K562 (cell line): Measurements from ENCODE around the gene GIGYF1. TPM values are rescaled to one million over a fixed set of nuclear protein-coding genes. Genes with fewer than 3 reads are reported as not detected.

Experiments
- ADNP ChIP-seq: fragments of 200-800 bp; sonication (Bioruptor generic); IDR thresholded peaks from 2 replicates; pipeline ENCODE4 v1.6.1; 2016; ENCODE audit warnings: missing genetic modification characterization, missing compliant biosample characterization
- CCNT2 ChIP-seq: IDR thresholded peaks from 2 replicates; pipeline ENCODE4 v1.6.1; 2011; ENCODE audit warnings: borderline replicate concordance, low read depth, mild to moderate bottlenecking, moderate library complexity, mixed read lengths, low read length; ENCODE audit not compliant: insufficient read length; ENCODE audit errors: extremely low read depth
- FIP1L1 ChIP-seq: fragments of 200-400 bp; formaldehyde crosslinking; IDR thresholded peaks from 2 replicates; pipeline ENCODE4 v1.6.1; 2018; ENCODE audit warnings: mild to moderate bottlenecking, low read depth, low read length; ENCODE audit not compliant: poor library complexity, severe bottlenecking
- GABPA ChIP-seq: fragments of 200-800 bp; sonication (Bioruptor generic); conservative IDR thresholded peaks from 2 replicates; pipeline ENCODE4 v1.6.1; 2016; ENCODE audit warnings: low read depth, missing genetic modification characterization, missing compliant biosample characterization
- HMBOX1 ChIP-seq: sonication (generic); IDR thresholded peaks from 2 replicates; pipeline ENCODE4 v1.6.1; 2016
- KLF16 ChIP-seq: IDR thresholded peaks from 2 replicates; pipeline ENCODE4 v1.6.1; 2016; ENCODE audit warnings: antibody characterized with exemption
- LCOR ChIP-seq: sonication (generic); formaldehyde crosslinking; IDR thresholded peaks from 2 replicates; pipeline ENCODE4 v1.8.0; 2022; ENCODE audit warnings: mild to moderate bottlenecking, missing genetic modification reagents
- MAX ChIP-seq: sonication (generic); formaldehyde crosslinking; IDR thresholded peaks from 2 replicates; pipeline ENCODE4 v1.9.0; 2022; ENCODE audit warnings: mild to moderate bottlenecking, missing genetic modification reagents
- MXD1 ChIP-seq: fragments of 250-450 bp; sonication (Bioruptor Pico); IDR thresholded peaks from 2 replicates; pipeline ENCODE4 v1.8.0; 2021; ENCODE audit warnings: borderline replicate concordance, mild to moderate bottlenecking, moderate library complexity; ENCODE audit not compliant: poor library complexity, severe bottlenecking
- NFATC3 ChIP-seq: fragments of 450-650 bp; IDR thresholded peaks from 2 replicates; pipeline ENCODE4 v1.6.1; 2017; ENCODE audit warnings: mild to moderate bottlenecking
- NFIX ChIP-seq: fragments of 250-450 bp; sonication (Bioruptor Pico); IDR thresholded peaks from 2 replicates; pipeline ENCODE4 v1.4.0; 2020; ENCODE audit warnings: low read depth, mild to moderate bottlenecking, moderate library complexity
- NR2C2 ChIP-seq, 2 experiments: fragments of 200-800 bp in 1 of 2; sonication (Bioruptor generic) in 1 of 2; sonication (generic) in 1 of 2; formaldehyde crosslinking in 1 of 2; IDR thresholded peaks; 2 replicates each; pipeline versions ENCODE4 v1.6.1 to v1.8.0; 2016 to 2022; ENCODE audit warnings: mild to moderate bottlenecking in 1 of 2, missing compliant biosample characterization in 1 of 2, missing genetic modification characterization in 1 of 2, missing genetic modification reagents in 1 of 2
- POLR2G ChIP-seq: fragments of 200-400 bp; formaldehyde crosslinking; IDR thresholded peaks from 2 replicates; pipeline ENCODE4 v1.6.1; 2017; ENCODE audit warnings: low read depth, mild to moderate bottlenecking, antibody characterized with exemption, low read length, moderate library complexity
- PTTG1 ChIP-seq: fragments of 450-650 bp; IDR thresholded peaks from 2 replicates; pipeline ENCODE4 v1.6.1; 2016; ENCODE audit warnings: low read depth, mild to moderate bottlenecking, missing genetic modification characterization, missing compliant biosample characterization
- RBFOX2 ChIP-seq: fragments of 200-400 bp; formaldehyde crosslinking; IDR thresholded peaks from 2 replicates; pipeline ENCODE4 v1.6.1; 2017; ENCODE audit warnings: low read depth, mild to moderate bottlenecking, low read length, moderate library complexity
- SUPT5H ChIP-seq: fragments of 450-650 bp; IDR thresholded peaks from 2 replicates; pipeline ENCODE4 v1.6.1; 2016
- TEAD1 ChIP-seq, 2 experiments: fragments of 450-650 bp in 1 of 2; sonication (generic) in 1 of 2; formaldehyde crosslinking; IDR thresholded peaks; 2 replicates each; pipeline versions ENCODE4 v1.4.0 to v1.8.0; 2020 to 2022; ENCODE audit warnings: mild to moderate bottlenecking in 2 of 2, missing genetic modification reagents in 1 of 2
- ZNF124 ChIP-seq: sonication (generic); formaldehyde crosslinking; IDR thresholded peaks from 2 replicates; pipeline ENCODE4 v1.8.1; 2022; ENCODE audit warnings: missing genetic modification reagents
- ZNF165 ChIP-seq: fragments of 250-450 bp; sonication (Bioruptor Pico); IDR thresholded peaks from 2 replicates; pipeline ENCODE4 v1.4.0; 2020; ENCODE audit warnings: borderline replicate concordance
- ZNF280A ChIP-seq: fragments of 450-650 bp; IDR thresholded peaks from 2 replicates; pipeline ENCODE4 v1.6.1; 2018; ENCODE audit warnings: mild to moderate bottlenecking, low read depth; ENCODE audit not compliant: partially characterized antibody
- ZNF3 ChIP-seq: fragments of 250-450 bp; sonication (Bioruptor Pico); IDR thresholded peaks from 2 replicates; pipeline ENCODE4 v1.5.0; 2021; ENCODE audit warnings: mild to moderate bottlenecking, moderate library complexity
- ZNF583 ChIP-seq: fragments of 250-450 bp; sonication (Bioruptor Pico); IDR thresholded peaks from 2 replicates; pipeline ENCODE4 v1.4.0; 2020
- ZNF740 ChIP-seq, 3 experiments: fragments of 200-800 bp in 1 of 3; sonication (Bioruptor generic) in 1 of 3; sonication (generic) in 1 of 3; formaldehyde crosslinking in 1 of 3; IDR thresholded peaks; 2 replicates each; pipeline versions ENCODE4 v1.6.1 to v1.8.0; 2016 to 2022; ENCODE audit warnings: mild to moderate bottlenecking in 2 of 3, missing compliant biosample characterization in 2 of 3, missing genetic modification characterization in 2 of 3, missing genetic modification reagents in 1 of 3
- ZNF766 ChIP-seq: fragments of 200-800 bp; sonication (Bioruptor generic); conservative IDR thresholded peaks from 2 replicates; pipeline ENCODE4 v1.6.1; 2016; ENCODE audit warnings: missing genetic modification characterization, missing compliant biosample characterization
- polyA plus RNA-seq, 8 experiments: library from polyadenylated mRNA; depleted of rRNA in 4 of 8; stranded (reverse) in 5 of 8; unstranded in 3 of 8; fragments of >200 nt; fragmentation: Nextera tagmentation in 2 of 8; fragmentation: Illumina TruSeq in 1 of 8; extraction: Ambion mirVana in 2 of 8; extraction: Trizol in 1 of 8; gene quantifications; 2 replicates each; pipeline versions ENCODE4 v1.2.1 to v1.2.3, GENCODE V29; 2011 to 2014; ENCODE audit warnings: inconsistent platforms in 1 of 8, missing spikeins in 1 of 8
- total RNA-seq, 7 experiments: library from RNA; depleted of rRNA in 6 of 7; stranded (reverse); fragments of >200 nt in 6 of 7; fragmentation: Illumina TruSeq in 2 of 7; extraction: Trizol in 2 of 7; gene quantifications; 2 replicates each; pipeline versions ENCODE4 v1.2.1 to v1.2.3, GENCODE V29; 2011 to 2021; ENCODE audit warnings: low replicate concordance in 1 of 7

The GIGYF1 gene
- total and polyA plus RNA-seq, 9 of the 15 experiments (the other 6 are each of a cell fraction or from before 2014, with no cell fraction given), result 0.56 to 76.2 (median 16.8) TPM

- TF ChIP-seq LCOR (CRISPR knock-in tag) (no peak), ZNF766 (CRISPR knock-in tag) (no peak), ADNP (tag) (no peak), ZNF280A (no peak), POLR2G (peak; percentile 80), TEAD1 (CRISPR knock-in tag; IDR thresholded peaks at IDR 0.05) (0 out of 4 replicates have a peak, but pooled peaks of 1 of the 2 experiments have one; percentile 26), PTTG1 (no peak), FIP1L1 (no peak), NFATC3 (no peak), ZNF124 (CRISPR knock-in tag) (no peak), MXD1 (no peak), MAX (no peak), ZNF165 (CRISPR knock-in tag) (no peak), KLF16 (no peak), GABPA (tag) (no peak), ZNF583 (CRISPR knock-in tag) (no peak), ZNF740 (CRISPR knock-in tag; IDR thresholded peaks at IDR 0.05) (no peak), ZNF740 (tag; IDR thresholded peaks at IDR 0.05) (no peak; a peak in 1 of 4 replicates), ZNF3 (CRISPR knock-in tag) (no peak), NR2C2 (CRISPR knock-in tag; IDR thresholded peaks at IDR 0.05) (no peak), NR2C2 (tag; IDR thresholded peaks at IDR 0.05) (no peak), RBFOX2 (peak; percentile 63), HMBOX1 (no peak), NFIX (no peak), CCNT2 (no peak), SUPT5H (peak; percentile 58; the same call in 1 of the 2 replicates)
These were observed 13.3 kb downstream of the GIGYF1 start (continued) for GRCh38 chr7:100680576-100681271.
